Neural progenitor cell (in vitro differentiated cells): ENCODE measurements around the gene ZFYVE19. TPM values are rescaled to one million over a fixed set of nuclear protein-coding genes. Genes with fewer than 3 reads are reported as not detected.

Experiments used
- DNase-seq: peaks from one replicate; pipeline ENCODE4 v3.0.0-alpha.2; 2016; ENCODE audit warnings: low spot score
- H2AFZ ChIP-seq: fragments of 200-600 bp; sonication (generic); replicated peaks from 2 replicates; pipeline ENCODE4 v1.6.1; 2016; ENCODE audit warnings: antibody characterized with exemption
- H3F3A ChIP-seq: fragments of 200-600 bp; sonication (generic); 2 replicates; pipeline ENCODE4 v1.6.1; 2016; ENCODE audit warnings: antibody characterized with exemption, low read depth
- H3K27ac ChIP-seq: fragments of 200-600 bp; sonication (generic); 2 replicates; pipeline ENCODE4 v1.5.1; 2016; ENCODE audit warnings: mild to moderate bottlenecking
- H3K27me3 ChIP-seq: fragments of 200-600 bp; sonication (generic); 2 replicates; pipeline ENCODE4 v1.6.1; 2016; ENCODE audit warnings: mild to moderate bottlenecking, moderate library complexity
- H3K36me3 ChIP-seq: fragments of 200-600 bp; sonication (generic); 2 replicates; pipeline ENCODE4 v1.5.1; 2016
- H3K4me1 ChIP-seq: fragments of 200-600 bp; sonication (generic); 2 replicates; pipeline ENCODE4 v1.6.1; 2016; ENCODE audit warnings: mixed run types
- H3K4me2 ChIP-seq: fragments of 200-600 bp; sonication (generic); 2 replicates; pipeline ENCODE4 v1.6.1; 2016
- H3K4me3 ChIP-seq: fragments of 200-600 bp; sonication (generic); 2 replicates; pipeline ENCODE4 v1.5.1; 2016
- H3K79me2 ChIP-seq: fragments of 200-600 bp; sonication (generic); 2 replicates; pipeline ENCODE4 v1.6.1; 2016; ENCODE audit warnings: low read depth
- H3K9ac ChIP-seq: fragments of 200-600 bp; sonication (generic); 2 replicates; pipeline ENCODE4 v1.6.1; 2016
- H3K9me3 ChIP-seq: fragments of 200-600 bp; sonication (generic); 2 replicates; pipeline ENCODE4 v1.5.1; 2016; ENCODE audit warnings: low read depth
- H4K20me1 ChIP-seq: fragments of 200-600 bp; sonication (generic); 2 replicates; pipeline ENCODE4 v1.6.1; 2016; ENCODE audit warnings: low read depth
- H3K27ac Mint-ChIP-seq: 3 replicates; pipeline ENCODE4 v1.8.0; 2021; ENCODE audit warnings: mixed read lengths
- H3K27me3 Mint-ChIP-seq: 2 replicates; pipeline ENCODE4 v1.8.0; 2022; ENCODE audit warnings: low read depth, mild to moderate bottlenecking, inconsistent platforms, moderate library complexity, mixed read lengths; ENCODE audit not compliant: insufficient read depth
- H3K36me3 Mint-ChIP-seq: 3 replicates; pipeline ENCODE4 v1.8.0; 2021; ENCODE audit warnings: mixed read lengths
- H3K4me1 Mint-ChIP-seq: 3 replicates; pipeline ENCODE4 v1.8.0; 2021; ENCODE audit warnings: mixed read lengths
- H3K4me3 Mint-ChIP-seq: 3 replicates; pipeline ENCODE4 v1.8.0; 2021; ENCODE audit warnings: mild to moderate bottlenecking, moderate library complexity, mixed read lengths
- H3K9me3 Mint-ChIP-seq: 3 replicates; pipeline ENCODE4 v1.8.0; 2020; ENCODE audit warnings: mixed read lengths
- EZH2 ChIP-seq: fragments of 200-600 bp; sonication (generic); IDR thresholded peaks from 2 replicates; pipeline ENCODE4 v1.6.1; 2017; ENCODE audit warnings: antibody characterized with exemption, mild to moderate bottlenecking, moderate library complexity
- EZH2phosphoT487 ChIP-seq: fragments of 200-600 bp; sonication (generic); IDR thresholded peaks from 2 replicates; pipeline ENCODE4 v1.6.1; 2017; ENCODE audit warnings: antibody characterized with exemption
- total RNA-seq: library from RNA; depleted of rRNA; stranded (reverse); fragments of >200 nt; gene quantifications from 2 replicates; pipeline ENCODE4 v1.2.3, GENCODE V29; 2015; ENCODE audit warnings: low replicate concordance
- TF ChIP-seq, protein P1 (sequence below): fragments of 200-600 bp; sonication (generic); IDR thresholded peaks from 2 replicates; pipeline ENCODE4 v1.5.1; 2017; ENCODE audit warnings: antibody characterized with exemption, mild to moderate bottlenecking

Gene ZFYVE19
- total RNA-seq, 1 donor from 2014 or later = 19.3 TPM

DNA sequence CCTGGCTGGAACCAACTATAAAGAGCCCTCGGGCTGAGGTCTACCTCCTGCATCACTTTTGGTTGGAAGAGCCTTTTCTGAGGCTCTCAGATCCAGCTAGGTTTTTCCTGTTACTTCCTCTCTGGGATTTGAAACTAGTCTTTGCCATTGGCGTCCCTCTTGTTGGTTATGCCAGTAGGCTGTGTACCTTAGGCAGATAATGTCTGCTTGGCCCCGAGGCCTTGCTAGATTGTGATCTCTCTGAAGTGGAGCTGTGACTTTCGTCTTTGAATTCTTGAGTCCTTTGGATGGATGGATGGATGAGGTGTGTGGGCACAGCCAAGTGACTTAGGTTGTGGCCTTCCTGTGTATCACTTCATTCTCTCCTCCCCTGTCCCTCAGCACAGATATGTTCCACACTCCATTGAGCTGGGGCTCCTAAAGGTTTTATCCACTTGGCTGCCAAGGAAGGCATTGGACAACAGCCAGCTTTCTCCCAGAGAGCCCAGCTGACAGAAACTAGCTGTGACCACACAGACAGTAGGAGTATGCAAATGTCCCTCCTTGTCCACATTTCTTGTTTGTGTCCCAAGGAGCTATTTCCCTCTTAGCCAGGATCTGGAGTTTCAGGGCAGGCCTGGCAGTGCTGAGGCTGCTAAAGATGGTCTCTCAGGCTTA, 8.3 kb downstream of the ZFYVE19 start:
- no peak for DNase-seq
- no peak overlapping the region for H3K9ac ChIP-seq
- Mint-ChIP-seq H3K4me3 (no peak overlapping the region), H3K4me1 (no peaks in the 10 kb centered on the region), H3K9me3 (no peaks in the 10 kb centered on the region), H3K27me3 (peaks cover 4% of the 10 kb centered on the region), H3K27ac (no peak overlapping the region), H3K36me3 (peaks cover 4% of the 10 kb centered on the region)
- H3K4me2 ChIP-seq = no peak overlapping the region
- H2AFZ ChIP-seq = no peak overlapping the region
- no peaks in the 10 kb centered on the region for H3K4me1 ChIP-seq
- H3K79me2 ChIP-seq = no peaks in the 10 kb centered on the region
- no peak overlapping the region for H3K4me3 ChIP-seq
- TF ChIP-seq EZH2phosphoT487 = no peak
- H3K36me3 ChIP-seq = no peaks in the 10 kb centered on the region
- H3K27me3 ChIP-seq = no peaks in the 10 kb centered on the region
- no peaks in the 10 kb centered on the region for H3K9me3 ChIP-seq
- no peaks in the 10 kb centered on the region for H4K20me1 ChIP-seq
- H3F3A ChIP-seq = no peaks in the 10 kb centered on the region
- H3K27ac ChIP-seq = no peak overlapping the region

DNA sequence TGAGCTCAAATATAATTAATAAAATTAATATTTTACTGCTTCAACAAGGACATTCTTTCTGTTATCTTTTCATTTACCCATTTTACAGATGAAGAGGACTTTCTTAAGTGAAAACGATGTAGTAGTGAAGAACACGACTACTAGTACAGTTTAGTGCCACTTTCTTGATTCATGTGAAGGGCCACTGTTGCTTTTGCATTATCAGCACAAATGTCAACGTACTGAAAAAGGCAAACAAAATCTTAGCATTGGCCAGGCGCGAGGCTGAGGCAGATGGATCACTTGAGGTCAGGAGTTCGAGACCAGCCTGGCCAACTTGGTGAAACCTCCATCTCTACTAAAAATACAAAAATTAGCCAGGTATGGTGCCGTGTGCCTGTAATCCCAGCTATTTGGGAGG, 12.2 kb downstream of the ZFYVE19 start:
- no peak for DNase-seq
- Mint-ChIP-seq H3K36me3 (peaks cover 4% of the 10 kb centered on the region), H3K4me1 (no peaks in the 10 kb centered on the region), H3K9me3 (no peaks in the 10 kb centered on the region), H3K27ac (no peak overlapping the region), H3K27me3 (peaks cover 3% of the 10 kb centered on the region), H3K4me3 (no peak overlapping the region)
- Histone ChIP-seq H3F3A (no peaks in the 10 kb centered on the region), H3K9ac (no peak overlapping the region), H3K4me2 (no peak overlapping the region), H2AFZ (no peak overlapping the region), H3K27ac (no peak overlapping the region), H4K20me1 (no peaks in the 10 kb centered on the region), H3K4me3 (no peak overlapping the region), H3K9me3 (no peaks in the 10 kb centered on the region), H3K27me3 (no peaks in the 10 kb centered on the region), H3K4me1 (no peaks in the 10 kb centered on the region), H3K36me3 (no peaks in the 10 kb centered on the region), H3K79me2 (no peaks in the 10 kb centered on the region)
- TF ChIP-seq, protein P1, sequence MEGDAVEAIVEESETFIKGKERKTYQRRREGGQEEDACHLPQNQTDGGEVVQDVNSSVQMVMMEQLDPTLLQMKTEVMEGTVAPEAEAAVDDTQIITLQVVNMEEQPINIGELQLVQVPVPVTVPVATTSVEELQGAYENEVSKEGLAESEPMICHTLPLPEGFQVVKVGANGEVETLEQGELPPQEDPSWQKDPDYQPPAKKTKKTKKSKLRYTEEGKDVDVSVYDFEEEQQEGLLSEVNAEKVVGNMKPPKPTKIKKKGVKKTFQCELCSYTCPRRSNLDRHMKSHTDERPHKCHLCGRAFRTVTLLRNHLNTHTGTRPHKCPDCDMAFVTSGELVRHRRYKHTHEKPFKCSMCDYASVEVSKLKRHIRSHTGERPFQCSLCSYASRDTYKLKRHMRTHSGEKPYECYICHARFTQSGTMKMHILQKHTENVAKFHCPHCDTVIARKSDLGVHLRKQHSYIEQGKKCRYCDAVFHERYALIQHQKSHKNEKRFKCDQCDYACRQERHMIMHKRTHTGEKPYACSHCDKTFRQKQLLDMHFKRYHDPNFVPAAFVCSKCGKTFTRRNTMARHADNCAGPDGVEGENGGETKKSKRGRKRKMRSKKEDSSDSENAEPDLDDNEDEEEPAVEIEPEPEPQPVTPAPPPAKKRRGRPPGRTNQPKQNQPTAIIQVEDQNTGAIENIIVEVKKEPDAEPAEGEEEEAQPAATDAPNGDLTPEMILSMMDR = no peak
- no peak for TF ChIP-seq EZH2
- TF ChIP-seq EZH2phosphoT487 = no peak

DNA sequence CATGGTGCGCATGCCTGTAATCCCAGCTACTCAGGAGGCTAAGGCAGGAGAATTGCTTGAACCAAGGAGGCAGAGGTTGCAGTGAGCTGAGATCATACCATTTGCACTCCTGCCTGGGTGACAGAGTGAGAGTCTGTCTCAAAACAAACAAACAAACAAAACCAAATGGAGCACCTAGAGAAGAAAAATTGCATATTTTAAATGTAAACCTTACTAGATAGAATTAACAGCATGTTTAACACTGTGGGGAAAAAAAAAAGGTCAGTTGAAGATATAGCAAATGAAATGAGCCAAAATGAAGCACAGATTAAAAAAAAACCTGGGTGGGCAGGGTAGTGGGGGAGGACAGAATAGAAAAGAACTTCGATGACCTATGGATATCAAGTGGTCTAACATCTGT, 14.3 kb downstream of the ZFYVE19 start:
- Mint-ChIP-seq H3K9me3 (no peaks in the 10 kb centered on the region), H3K27me3 (no peaks in the 10 kb centered on the region), H3K27ac (no peak overlapping the region), H3K36me3 (no peaks in the 10 kb centered on the region), H3K4me1 (peaks cover 2% of the 10 kb centered on the region), H3K4me3 (no peak overlapping the region)
- Histone ChIP-seq H3F3A (no peaks in the 10 kb centered on the region), H3K9me3 (no peaks in the 10 kb centered on the region), H2AFZ (no peak overlapping the region), H3K27me3 (no peaks in the 10 kb centered on the region), H3K36me3 (no peaks in the 10 kb centered on the region), H3K4me1 (no peaks in the 10 kb centered on the region), H3K4me2 (no peak overlapping the region), H4K20me1 (no peaks in the 10 kb centered on the region), H3K27ac (no peak overlapping the region), H3K4me3 (no peak overlapping the region), H3K79me2 (no peaks in the 10 kb centered on the region), H3K9ac (no peak overlapping the region)
- no peak for DNase-seq
- no peak for TF ChIP-seq EZH2
- TF ChIP-seq EZH2phosphoT487 = no peak
- TF ChIP-seq, protein P1 = no peak

DNA sequence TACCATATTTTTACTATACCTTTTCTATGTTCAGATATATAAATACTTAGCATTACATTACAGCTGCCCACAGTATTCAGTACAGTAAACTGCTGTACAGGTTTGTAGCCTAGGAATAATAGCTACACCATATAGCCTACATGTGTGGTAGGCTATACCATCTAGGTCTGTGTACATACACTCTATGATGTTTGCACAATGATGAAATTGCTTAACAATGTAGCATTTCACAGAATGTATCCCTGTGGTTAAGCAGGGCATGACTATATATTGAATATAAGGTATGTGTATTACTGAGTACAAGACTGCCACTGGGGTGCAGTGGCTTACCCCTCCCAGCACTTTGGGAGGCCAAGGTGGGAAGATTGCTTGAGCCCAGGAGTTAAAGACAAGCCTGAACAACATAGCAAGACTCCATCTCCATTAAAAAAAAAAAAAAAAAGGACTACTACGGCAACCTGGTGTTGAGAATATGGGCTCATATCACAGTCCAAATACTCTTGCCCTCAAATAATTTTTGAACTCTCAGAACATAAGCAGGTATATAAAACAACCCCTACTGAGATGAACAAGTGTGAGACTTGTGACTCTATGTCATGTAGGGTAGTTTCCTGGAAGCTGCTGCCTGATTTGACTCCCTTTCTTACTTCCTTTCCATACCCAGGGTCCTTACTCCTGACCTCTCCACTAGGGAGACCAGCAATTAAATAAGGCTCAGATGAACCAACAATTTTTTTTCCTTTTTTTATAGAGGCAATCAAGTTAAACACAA, 16.9 kb downstream of the ZFYVE19 start:
- no peaks in the 10 kb centered on the region for H4K20me1 ChIP-seq
- no peak overlapping the region for H3K27ac ChIP-seq
- H3F3A ChIP-seq = no peaks in the 10 kb centered on the region
- H3K36me3 ChIP-seq = no peaks in the 10 kb centered on the region
- peaks cover 2% of the 10 kb centered on the region for H3K4me1 Mint-ChIP-seq
- no peaks in the 10 kb centered on the region for H3K79me2 ChIP-seq
- H3K27me3 ChIP-seq = no peaks in the 10 kb centered on the region
- TF ChIP-seq, protein P1 = no peak
- TF ChIP-seq EZH2 = no peak
- no peak for TF ChIP-seq EZH2phosphoT487
- H3K4me3 ChIP-seq = no peak overlapping the region
- no peak overlapping the region for H3K4me3 Mint-ChIP-seq
- H3K36me3 Mint-ChIP-seq = no peaks in the 10 kb centered on the region
- no peak overlapping the region for H3K9ac ChIP-seq
- H3K4me2 ChIP-seq = no peak overlapping the region
- H3K4me1 ChIP-seq = no peaks in the 10 kb centered on the region
- H3K27ac Mint-ChIP-seq = no peak overlapping the region
- no peaks in the 10 kb centered on the region for H3K9me3 Mint-ChIP-seq
- H3K9me3 ChIP-seq = no peaks in the 10 kb centered on the region
- no peak overlapping the region for H2AFZ ChIP-seq
- no peaks in the 10 kb centered on the region for H3K27me3 Mint-ChIP-seq
- no peak for DNase-seq
